ENCODE data around the gene C4B. TPM values are rescaled to one million over a fixed set of nuclear protein-coding genes. Genes with fewer than 3 reads are reported as not detected.
"Not testable (repeated sequence)": the region's sequence is repeated elsewhere in the genome, so short reads cannot be mapped to it uniquely, and the experiment has no call there.

C4B gene
- total RNA-seq (ENCODE audit: low replicate concordance): 5.3 and 9.2 TPM in 2 replicates
- long read RNA-seq, partial matches to known transcripts: 1 of 1 reads
- long read RNA-seq, other reads (novel, unspliced or antisense): 0 of 1 reads

DNA sequence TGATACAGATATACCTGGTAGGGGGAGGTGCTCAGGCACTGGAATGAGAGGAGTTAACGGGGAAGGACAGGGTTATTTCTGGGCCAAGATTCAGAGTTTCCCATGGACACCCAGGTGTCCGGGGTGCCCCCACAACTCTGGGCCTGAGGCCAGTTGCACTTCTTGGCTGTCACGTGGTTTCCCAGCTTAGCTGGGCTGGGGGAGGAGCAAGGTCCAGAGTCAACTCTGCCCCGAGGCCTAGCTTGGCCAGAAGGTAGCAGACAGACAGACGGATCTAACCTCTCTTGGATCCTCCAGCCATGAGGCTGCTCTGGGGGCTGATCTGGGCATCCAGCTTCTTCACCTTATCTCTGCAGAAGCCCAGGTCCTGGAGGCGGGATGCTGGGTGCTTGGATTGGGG, at the start of gene C4B:
TSS of gene C4B (plus strand) at position 249 of the 400 bp plus-strand sequence. CDS start at position 300, 51 bp downstream.
- DNase-seq (ENCODE audit: extremely low spot score, unreplicated experiment); H3K27ac Mint-ChIP-seq; H3K4me3 Mint-ChIP-seq; H3K27me3 Mint-ChIP-seq; H3K36me3 Mint-ChIP-seq; H3K9me3 Mint-ChIP-seq; H3K4me1 Mint-ChIP-seq (ENCODE audit: unreplicated experiment): not testable (repeated sequence)

GRCh38 chr6:31965700-31966099, 48.9 kb upstream of the C4B start:
- H3K4me3 Mint-ChIP-seq: no peak overlapping the region
- no peak for DNase-seq (ENCODE audit: extremely low spot score, unreplicated experiment)
- H3K9me3 Mint-ChIP-seq: no peaks in the 10 kb centered on the region
- peaks cover 7% of the 10 kb centered on the region for H3K4me1 Mint-ChIP-seq (ENCODE audit: unreplicated experiment)
- H3K36me3 Mint-ChIP-seq: peaks cover 6% of the 10 kb centered on the region
- H3K27me3 Mint-ChIP-seq: no peaks in the 10 kb centered on the region
- no peak for TF ChIP-seq CTCF (conservative IDR thresholded peaks at IDR 0.05)
- H3K27ac Mint-ChIP-seq: no peak overlapping the region

GRCh38 chr6:31966506-31966905, 48.1 kb upstream of the C4B start:
- Mint-ChIP-seq H3K4me1 (ENCODE audit: unreplicated experiment) (peaks cover 7% of the 10 kb centered on the region), H3K27me3 (no peaks in the 10 kb centered on the region), H3K36me3 (peaks cover 6% of the 10 kb centered on the region), H3K9me3 (no peaks in the 10 kb centered on the region), H3K4me3 (no peak overlapping the region), H3K27ac (no peak overlapping the region)
- DNase-seq (ENCODE audit: extremely low spot score, unreplicated experiment): no peak
- no peak for TF ChIP-seq CTCF (conservative IDR thresholded peaks at IDR 0.05)

DNA sequence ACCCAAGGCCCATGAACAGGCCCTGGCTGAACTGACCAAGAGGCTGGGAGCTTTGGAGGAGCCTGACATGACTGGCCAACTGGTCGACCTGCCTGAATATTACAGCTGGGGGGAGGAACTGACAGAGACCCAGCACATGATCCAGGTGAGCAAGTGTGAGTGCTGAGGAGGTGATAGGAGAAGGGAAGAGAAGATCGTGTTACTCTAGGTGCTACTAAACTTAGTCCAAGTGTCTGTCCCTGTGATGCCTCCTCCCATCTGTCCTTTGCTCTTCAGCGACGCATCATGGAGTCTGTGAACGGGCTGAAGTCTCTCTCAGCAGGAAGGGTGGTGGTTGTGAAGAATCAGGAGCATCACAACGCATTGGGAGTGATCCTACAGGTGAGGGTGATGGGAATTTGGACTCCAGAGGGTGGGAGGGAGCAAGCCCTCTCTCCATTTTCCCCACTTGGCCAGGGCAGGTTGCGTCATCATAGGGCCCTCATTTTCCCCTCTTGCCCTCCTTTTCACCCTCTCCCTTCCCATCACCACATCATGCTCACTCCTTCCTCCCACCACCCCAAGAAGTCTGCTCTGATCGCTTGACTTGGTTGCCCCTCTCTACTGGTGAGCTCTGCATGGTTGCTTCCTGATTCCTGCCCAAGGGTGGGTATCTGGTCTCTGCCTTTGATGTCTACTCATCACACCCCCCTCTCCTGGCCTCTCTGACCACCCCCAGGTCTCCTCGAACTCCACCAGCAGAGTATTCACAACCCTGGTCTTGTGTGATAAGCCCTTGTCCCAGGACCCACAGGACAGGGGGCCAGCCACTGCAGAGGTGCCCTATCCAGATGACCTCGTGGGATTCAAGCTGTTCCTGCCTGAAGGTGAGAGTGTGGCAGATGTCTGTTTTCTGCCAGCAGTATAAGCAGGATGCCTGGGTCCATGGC, 47.3 kb upstream of the C4B start:
- Mint-ChIP-seq H3K36me3 (peaks cover 6% of the 10 kb centered on the region), H3K27me3 (no peaks in the 10 kb centered on the region), H3K4me3 (peak overlapping the region; percentile 28), H3K9me3 (no peaks in the 10 kb centered on the region), H3K27ac (peak overlapping the region; percentile 59), H3K4me1 (ENCODE audit: unreplicated experiment) (peaks cover 7% of the 10 kb centered on the region)
- no peak for DNase-seq (ENCODE audit: extremely low spot score, unreplicated experiment)
- no peak for TF ChIP-seq CTCF (conservative IDR thresholded peaks at IDR 0.05)

DNA sequence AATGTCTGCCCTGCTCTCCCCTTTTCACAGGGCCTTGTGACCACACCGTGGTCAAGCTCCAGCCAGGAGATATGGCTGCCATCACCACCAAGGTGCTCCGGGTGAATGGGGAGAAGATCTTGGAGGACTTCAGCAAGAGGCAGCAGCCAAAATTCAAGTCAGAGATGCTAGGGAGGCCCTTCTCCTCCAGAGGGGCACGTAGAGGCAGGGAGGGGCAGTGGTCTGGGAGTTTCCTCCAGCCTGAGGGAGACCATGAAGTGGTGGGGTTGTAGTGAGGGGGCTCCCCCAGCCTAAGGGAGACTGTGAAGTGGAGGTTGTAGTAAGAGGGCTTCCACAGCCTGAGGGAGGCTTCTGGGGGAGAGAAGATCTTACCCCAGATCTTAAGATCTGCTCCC, 46.7 kb upstream of the C4B start:
- no peak overlapping the region for H3K4me3 Mint-ChIP-seq
- no peak for DNase-seq (ENCODE audit: extremely low spot score, unreplicated experiment)
- H3K27me3 Mint-ChIP-seq: no peaks in the 10 kb centered on the region
- TF ChIP-seq CTCF (conservative IDR thresholded peaks at IDR 0.05): no peak
- H3K36me3 Mint-ChIP-seq: peaks cover 9% of the 10 kb centered on the region
- no peaks in the 10 kb centered on the region for H3K9me3 Mint-ChIP-seq
- H3K27ac Mint-ChIP-seq: peak overlapping the region; percentile 59
- H3K4me1 Mint-ChIP-seq (ENCODE audit: unreplicated experiment): peaks cover 11% of the 10 kb centered on the region

GRCh38 chr6:31968326-31968725, 46.3 kb upstream of the C4B start:
- Mint-ChIP-seq H3K4me3 (no peak overlapping the region), H3K27me3 (no peaks in the 10 kb centered on the region), H3K27ac (peak overlapping the region; percentile 59), H3K36me3 (peaks cover 13% of the 10 kb centered on the region), H3K9me3 (no peaks in the 10 kb centered on the region), H3K4me1 (ENCODE audit: unreplicated experiment) (peaks cover 15% of the 10 kb centered on the region)
- DNase-seq (ENCODE audit: extremely low spot score, unreplicated experiment): no peak
- no peak for TF ChIP-seq CTCF (conservative IDR thresholded peaks at IDR 0.05)
